ENCODE data around the gene RPL7A.

The RPL7A gene

GRCh38 chr9:133366435-133366834 is 18.4 kb downstream of the RPL7A start:
- H3K27ac Mint-ChIP-seq: no peak overlapping the region
- H3K36me3 Mint-ChIP-seq (ENCODE audit: low read depth): peaks cover 36% of the 10 kb centered on the region

DNA sequence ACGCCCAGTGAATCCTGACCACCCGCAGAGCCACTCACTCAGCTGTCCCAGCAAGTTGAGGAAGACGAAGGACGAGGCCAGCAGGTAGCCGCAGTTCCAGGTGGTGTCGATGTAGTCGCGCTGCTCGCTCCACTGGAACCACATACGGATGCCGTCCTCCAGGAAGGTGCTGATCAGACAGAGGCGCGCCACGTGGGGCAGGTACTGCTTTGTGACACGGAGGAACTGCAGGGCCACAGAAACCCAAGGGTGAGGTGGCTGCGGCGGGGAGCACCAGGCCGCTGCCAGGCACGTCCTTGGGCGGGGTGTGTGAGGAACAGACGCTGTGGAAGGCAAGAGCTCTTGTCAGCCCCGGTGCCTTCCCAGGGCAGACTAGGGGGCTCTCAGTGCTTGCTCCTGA is 19.2 kb downstream of the RPL7A start:
- Mint-ChIP-seq H3K9me3 (no peaks in the 10 kb centered on the region), H3K27ac (no peak overlapping the region), H3K4me3 (no peak overlapping the region), H3K4me1 (peaks cover 55% of the 10 kb centered on the region), H3K36me3 (ENCODE audit: low read depth) (peaks cover 28% of the 10 kb centered on the region), H3K27me3 (ENCODE audit: low read depth, poor library complexity) (no peaks in the 10 kb centered on the region)
- TF ChIP-seq, protein P1, sequence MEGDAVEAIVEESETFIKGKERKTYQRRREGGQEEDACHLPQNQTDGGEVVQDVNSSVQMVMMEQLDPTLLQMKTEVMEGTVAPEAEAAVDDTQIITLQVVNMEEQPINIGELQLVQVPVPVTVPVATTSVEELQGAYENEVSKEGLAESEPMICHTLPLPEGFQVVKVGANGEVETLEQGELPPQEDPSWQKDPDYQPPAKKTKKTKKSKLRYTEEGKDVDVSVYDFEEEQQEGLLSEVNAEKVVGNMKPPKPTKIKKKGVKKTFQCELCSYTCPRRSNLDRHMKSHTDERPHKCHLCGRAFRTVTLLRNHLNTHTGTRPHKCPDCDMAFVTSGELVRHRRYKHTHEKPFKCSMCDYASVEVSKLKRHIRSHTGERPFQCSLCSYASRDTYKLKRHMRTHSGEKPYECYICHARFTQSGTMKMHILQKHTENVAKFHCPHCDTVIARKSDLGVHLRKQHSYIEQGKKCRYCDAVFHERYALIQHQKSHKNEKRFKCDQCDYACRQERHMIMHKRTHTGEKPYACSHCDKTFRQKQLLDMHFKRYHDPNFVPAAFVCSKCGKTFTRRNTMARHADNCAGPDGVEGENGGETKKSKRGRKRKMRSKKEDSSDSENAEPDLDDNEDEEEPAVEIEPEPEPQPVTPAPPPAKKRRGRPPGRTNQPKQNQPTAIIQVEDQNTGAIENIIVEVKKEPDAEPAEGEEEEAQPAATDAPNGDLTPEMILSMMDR (IDR thresholded peaks at IDR 0.05): no peak
- no peak for DNase-seq

More at GRCh38 chr9:133366435-133366834, 18.4 kb downstream of the RPL7A start:
- Mint-ChIP-seq H3K4me1 (peaks cover 47% of the 10 kb centered on the region), H3K4me3 (no peak overlapping the region), H3K27me3 (ENCODE audit: low read depth, poor library complexity) (no peaks in the 10 kb centered on the region), H3K9me3 (no peaks in the 10 kb centered on the region)
- TF ChIP-seq, protein P1 (IDR thresholded peaks at IDR 0.05): no peak
- no peak for DNase-seq

DNA sequence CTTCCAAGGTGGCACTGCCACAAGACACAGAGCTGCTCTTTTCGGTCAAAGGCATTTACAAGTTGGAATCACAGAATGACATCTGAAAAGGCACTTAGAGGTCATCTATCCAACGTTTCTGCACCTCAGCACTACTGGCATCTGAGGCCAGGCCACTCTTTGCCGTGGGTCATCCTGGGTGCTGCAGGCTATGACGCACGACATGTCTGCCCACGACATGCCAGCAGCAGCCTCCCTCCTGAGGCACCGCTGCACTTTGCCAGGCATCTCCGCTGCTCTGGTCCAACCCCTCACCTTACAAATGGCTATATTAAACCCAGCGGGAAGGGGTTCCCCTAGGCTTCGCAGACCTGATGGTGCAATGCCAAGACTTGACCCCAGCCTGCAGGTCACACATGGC is 19.8 kb downstream of the RPL7A start:
- no peak for DNase-seq
- Mint-ChIP-seq H3K4me1 (peaks cover 61% of the 10 kb centered on the region), H3K27ac (no peak overlapping the region), H3K4me3 (no peak overlapping the region), H3K36me3 (ENCODE audit: low read depth) (peaks cover 27% of the 10 kb centered on the region), H3K27me3 (ENCODE audit: low read depth, poor library complexity) (no peaks in the 10 kb centered on the region), H3K9me3 (no peaks in the 10 kb centered on the region)
- TF ChIP-seq, protein P1 (IDR thresholded peaks at IDR 0.05): no peak

DNA sequence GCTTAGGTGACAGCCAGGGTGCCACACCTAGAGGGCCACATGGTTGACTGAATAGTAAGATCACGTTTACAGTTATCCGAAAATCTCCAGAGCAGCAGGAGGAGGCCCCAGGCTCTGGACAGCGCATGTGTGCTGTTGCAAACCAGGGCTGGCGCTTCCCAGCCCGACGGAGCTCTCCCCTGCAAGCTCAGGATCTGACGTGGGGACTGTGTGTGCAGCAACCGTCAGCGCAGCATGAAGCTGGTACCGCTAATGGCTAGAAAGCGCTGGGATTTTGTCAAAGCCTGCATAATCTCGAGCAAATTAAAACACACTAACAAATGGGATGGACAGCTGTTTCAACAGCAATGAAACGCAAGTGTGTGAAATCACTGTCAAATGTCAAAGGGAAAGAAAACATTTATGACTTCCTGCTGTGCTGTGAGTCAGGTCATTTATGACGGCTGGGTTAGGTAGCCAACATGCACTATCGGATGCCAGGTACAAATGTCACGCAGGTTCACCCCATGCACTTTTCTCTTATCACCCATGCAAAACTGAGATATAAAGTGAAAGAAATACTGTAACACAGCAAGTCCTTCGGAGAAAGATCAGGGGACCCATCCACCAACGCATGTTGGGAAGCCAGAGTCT is 20.3 kb downstream of the RPL7A start:
- no peak for DNase-seq
- H3K4me1 Mint-ChIP-seq: peaks cover 62% of the 10 kb centered on the region
- H3K9me3 Mint-ChIP-seq: no peaks in the 10 kb centered on the region
- TF ChIP-seq, protein P1 (IDR thresholded peaks at IDR 0.05): no peak
- H3K27ac Mint-ChIP-seq: peak overlapping the region; percentile 46
- peaks cover 25% of the 10 kb centered on the region for H3K36me3 Mint-ChIP-seq (ENCODE audit: low read depth)
- no peak overlapping the region for H3K4me3 Mint-ChIP-seq
- H3K27me3 Mint-ChIP-seq (ENCODE audit: low read depth, poor library complexity): no peaks in the 10 kb centered on the region

GRCh38 chr9:133369422-133369821 is 21.4 kb downstream of the RPL7A start:
- Mint-ChIP-seq H3K9me3 (no peaks in the 10 kb centered on the region), H3K4me1 (peaks cover 60% of the 10 kb centered on the region), H3K27ac (peak overlapping the region; percentile 50), H3K36me3 (ENCODE audit: low read depth) (peaks cover 15% of the 10 kb centered on the region), H3K4me3 (no peak overlapping the region), H3K27me3 (ENCODE audit: low read depth, poor library complexity) (no peaks in the 10 kb centered on the region)
- DNase-seq: no peak
- TF ChIP-seq, protein P1 (IDR thresholded peaks at IDR 0.05): no peak

- peak overlapping the region; percentile 73 for H3K27ac Mint-ChIP-seq
- H3K9me3 Mint-ChIP-seq: no peaks in the 10 kb centered on the region
- DNase-seq: no peak
- H3K4me3 Mint-ChIP-seq: peak overlapping the region; percentile 24
- H3K27me3 Mint-ChIP-seq (ENCODE audit: low read depth, poor library complexity): no peaks in the 10 kb centered on the region
- peaks cover 65% of the 10 kb centered on the region for H3K4me1 Mint-ChIP-seq
- TF ChIP-seq, protein P1 (IDR thresholded peaks at IDR 0.05): no peak
- H3K36me3 Mint-ChIP-seq (ENCODE audit: low read depth): peaks cover 13% of the 10 kb centered on the region
Measured at GRCh38 chr9:133369933-133370332, 21.9 kb downstream of the RPL7A start.

All from nephron progenitor cell (in vitro differentiated cells).